ENCODE measurements around the gene CCDC146. TPM values are rescaled to one million over a fixed set of nuclear protein-coding genes. Genes with fewer than 3 reads are reported as not detected.

Gene CCDC146
- total and polyA plus RNA-seq, 4 donors = 1.3 to 3.9 (median 3.1) TPM

- no peak for DNase-seq (ENCODE audit: low spot score)
- Histone ChIP-seq H3K27me3 (ENCODE audit: control insufficient read depth in 4 of 4, insufficient read depth in 4 of 4, low read length in 3 of 4) (no peaks in the 10 kb centered on the region), H3K9ac (ENCODE audit: low read depth in 1 of 2, low read length in 2 of 2) (no peak overlapping the region), H3K27ac (ENCODE audit: low read depth in 1 of 2, low read length in 2 of 2) (no peak overlapping the region), H3K4me3 (ENCODE audit: low read depth in 1 of 3, low read length in 3 of 3) (no peak overlapping the region), H3K4me1 (ENCODE audit: control insufficient read depth in 4 of 4, insufficient read depth in 4 of 4, low read length in 3 of 4) (no peaks in the 10 kb centered on the region), H3K9me3 (ENCODE audit: control insufficient read depth in 4 of 4, low read length in 3 of 4) (peaks cover 0 to 3% (median 0%) of the 10 kb centered on the region in 4 donors), H3K36me3 (ENCODE audit: control insufficient read depth in 4 of 4, insufficient read depth in 3 of 4, low read depth in 1 of 4, low read length in 3 of 4) (no peaks in the 10 kb centered on the region)
- 88% methylated on average over 4 of the region's 4 CpGs for WGBS
- no peak for TF ChIP-seq HNF4G (IDR thresholded peaks at IDR 0.05)
- no peak for TF ChIP-seq RAD21 (IDR thresholded peaks at IDR 0.05)
- TF ChIP-seq TAF1 (conservative IDR thresholded peaks at IDR 0.05) = no peak
- no peak for TF ChIP-seq GABPA (IDR thresholded peaks at IDR 0.05 in 1 of 2, conservative IDR thresholded peaks at IDR 0.05 in 1 of 2)
- TF ChIP-seq REST (IDR thresholded peaks at IDR 0.05) = no peak
These were observed 99.7 kb downstream of the CCDC146 start for GRCh38 chr7:77222065-77222464.

- H3K9ac ChIP-seq (ENCODE audit: low read depth in 1 of 2, low read length in 2 of 2) = no peak overlapping the region
- WGBS = 92% methylated on average over 4 of the region's 4 CpGs
- H3K9me3 ChIP-seq (ENCODE audit: control insufficient read depth in 4 of 4, low read length in 3 of 4) = peaks cover 0 to 3% (median 0%) of the 10 kb centered on the region in 4 donors
- TF ChIP-seq FOXA2 (IDR thresholded peaks at IDR 0.05) (no peak), MAX (IDR thresholded peaks at IDR 0.05) (no peak), RXRA (IDR thresholded peaks at IDR 0.05) (no peak), YY1 (IDR thresholded peaks at IDR 0.05) (no peak), REST (IDR thresholded peaks at IDR 0.05) (no peak), EGR1 (IDR thresholded peaks at IDR 0.05; ENCODE audit: low read depth in 2 of 2) (no peak), GABPA (IDR thresholded peaks at IDR 0.05 in 1 of 2, conservative IDR thresholded peaks at IDR 0.05 in 1 of 2) (no peak), NR2F2 (IDR thresholded peaks at IDR 0.05) (no peak), HNF4G (IDR thresholded peaks at IDR 0.05) (no peak), FOXA1 (IDR thresholded peaks at IDR 0.05) (no peak), ATF3 (IDR thresholded peaks at IDR 0.05) (no peak), JUND (IDR thresholded peaks at IDR 0.05) (no peak), CTCF (IDR thresholded peaks at IDR 0.05; ENCODE audit: low read depth, low read length, missing input control) (no peak), RAD21 (IDR thresholded peaks at IDR 0.05) (no peak), TAF1 (conservative IDR thresholded peaks at IDR 0.05) (no peak), ZBTB33 (IDR thresholded peaks at IDR 0.05) (no peak)
- H3K27ac ChIP-seq (ENCODE audit: low read depth in 1 of 2, low read length in 2 of 2) = no peak overlapping the region
- no peaks in the 10 kb centered on the region for H3K4me1 ChIP-seq (ENCODE audit: control insufficient read depth in 4 of 4, insufficient read depth in 4 of 4, low read length in 3 of 4)
- H3K27me3 ChIP-seq (ENCODE audit: control insufficient read depth in 4 of 4, insufficient read depth in 4 of 4, low read length in 3 of 4) = no peaks in the 10 kb centered on the region
- no peak for DNase-seq (ENCODE audit: low spot score)
- H3K36me3 ChIP-seq (ENCODE audit: control insufficient read depth in 4 of 4, insufficient read depth in 3 of 4, low read depth in 1 of 4, low read length in 3 of 4) = no peaks in the 10 kb centered on the region
- H3K4me3 ChIP-seq (ENCODE audit: low read depth in 1 of 3, low read length in 3 of 3) = no peak overlapping the region
These were observed 100.4 kb downstream of the CCDC146 start for GRCh38 chr7:77222819-77223218.
